Right lobe of liver (tissue), 4 donors: Measurements from ENCODE around the gene ARHGEF16.

Source experiments
- POLR2A ChIP-seq: fragments of 450-650 bp; IDR thresholded peaks from one replicate; pipeline ENCODE4 v1.6.1; 2017; ENCODE audit warnings: antibody characterized with exemption, mild to moderate bottlenecking
- TF ChIP-seq, protein P1 (sequence below), 4 donors: fragments of 200-600 bp in 3 of 4; fragments of 450-650 bp in 1 of 4; IDR thresholded peaks; one replicate each; pipeline versions ENCODE4 v1.5.1 to v1.8.0; 2016 to 2022; ENCODE audit warnings: antibody characterized with exemption in 4 of 4, mild to moderate bottlenecking in 2 of 4
- donor health status: DM: no; HTN: no; CAD: no.
- donor health status: DM: no; HTN: no; CAD: no.
- donor health status: DM: no; HTN: yes; CAD: no.

DNA sequence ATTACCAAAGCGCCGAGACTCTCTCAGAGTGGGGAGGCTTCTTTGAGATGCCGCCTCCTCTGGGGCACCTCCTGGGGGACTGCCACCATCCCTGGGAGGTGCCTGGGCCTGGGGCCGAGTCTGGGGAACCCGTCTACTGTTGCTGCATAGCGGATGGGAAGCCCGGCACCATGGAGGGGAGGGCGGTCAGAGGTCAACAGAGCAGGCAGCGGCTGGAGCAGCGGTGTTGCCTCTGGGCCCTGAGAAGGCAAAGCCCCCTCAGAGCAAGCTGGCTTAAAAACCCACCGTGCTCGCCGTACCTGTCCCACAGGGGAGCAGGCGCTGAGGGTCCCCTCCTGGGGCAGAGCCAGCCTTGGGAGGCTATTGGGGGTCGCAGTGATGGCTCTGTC is 62.0 kb downstream of the ARHGEF16 start:
- no peak for TF ChIP-seq POLR2A
- TF ChIP-seq, protein P1, sequence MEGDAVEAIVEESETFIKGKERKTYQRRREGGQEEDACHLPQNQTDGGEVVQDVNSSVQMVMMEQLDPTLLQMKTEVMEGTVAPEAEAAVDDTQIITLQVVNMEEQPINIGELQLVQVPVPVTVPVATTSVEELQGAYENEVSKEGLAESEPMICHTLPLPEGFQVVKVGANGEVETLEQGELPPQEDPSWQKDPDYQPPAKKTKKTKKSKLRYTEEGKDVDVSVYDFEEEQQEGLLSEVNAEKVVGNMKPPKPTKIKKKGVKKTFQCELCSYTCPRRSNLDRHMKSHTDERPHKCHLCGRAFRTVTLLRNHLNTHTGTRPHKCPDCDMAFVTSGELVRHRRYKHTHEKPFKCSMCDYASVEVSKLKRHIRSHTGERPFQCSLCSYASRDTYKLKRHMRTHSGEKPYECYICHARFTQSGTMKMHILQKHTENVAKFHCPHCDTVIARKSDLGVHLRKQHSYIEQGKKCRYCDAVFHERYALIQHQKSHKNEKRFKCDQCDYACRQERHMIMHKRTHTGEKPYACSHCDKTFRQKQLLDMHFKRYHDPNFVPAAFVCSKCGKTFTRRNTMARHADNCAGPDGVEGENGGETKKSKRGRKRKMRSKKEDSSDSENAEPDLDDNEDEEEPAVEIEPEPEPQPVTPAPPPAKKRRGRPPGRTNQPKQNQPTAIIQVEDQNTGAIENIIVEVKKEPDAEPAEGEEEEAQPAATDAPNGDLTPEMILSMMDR (IDR thresholded peaks at IDR 0.05), result no peak
